B cell (primary cell): ENCODE measurements around the gene PDZD2. TPM values are rescaled to one million over a fixed set of nuclear protein-coding genes. Genes with fewer than 3 reads are reported as not detected.
A peak's percentile ranks its signal among the peaks of the same experiment; 100 is the strongest.

Source experiments
- ATAC-seq: fragments of 200-7000 bp; cut with Tn5 transposase; one replicate; pipeline ENCODE4 v1.10.0; 2021; ENCODE audit warnings: low read depth, mild to moderate bottlenecking, moderate number of reproducible peaks, moderate library complexity
- CTCF ChIA-PET: fragments of 350-600 bp; sonication (Branson Sonifier 250); formaldehyde crosslinking; loops from one replicate; lab custom pipeline; 2021; ENCODE audit warnings: antibody characterized with exemption, inconsistent platforms; lab: Charles Lee
- POLR2A ChIA-PET: fragments of 350-600 bp; sonication (Branson Sonifier 250); formaldehyde crosslinking; loops from one replicate; lab custom pipeline; 2021; ENCODE audit warnings: antibody characterized with exemption; lab: Charles Lee
- DNase-seq: peaks from one replicate; pipeline ENCODE4 v3.0.0; 2013
- H2AFZ ChIP-seq: 2 replicates; pipeline ENCODE4 v1.6.1; 2012; ENCODE audit warnings: mild to moderate bottlenecking, low read depth, low read length; ENCODE audit not compliant: insufficient read depth, poor library complexity, severe bottlenecking
- H3K27ac ChIP-seq, 2 donors: 1 replicate in 1 of 2; 2 replicates in 1 of 2; pipeline ENCODE4 v1.5.1; 2012 to 2013; ENCODE audit warnings: low read length in 2 of 2, mild to moderate bottlenecking in 2 of 2, moderate library complexity in 1 of 2
- H3K27me3 ChIP-seq, 4 experiments: fragments of 200-600 bp in 1 of 4; sonication (generic) in 1 of 4; replicated peaks in 1 of 4; 1 replicate in 2 of 4; 2 replicates in 2 of 4; pipeline versions ENCODE4 v1.6.1 to v1.7.0; 2013 to 2016; ENCODE audit warnings: low read length in 3 of 4, mild to moderate bottlenecking in 2 of 4, mixed read lengths in 1 of 4, moderate library complexity in 1 of 4; ENCODE audit not compliant: insufficient read depth in 4 of 4, control insufficient read depth in 3 of 4; ENCODE audit errors: control extremely low read depth in 1 of 4
- H3K36me3 ChIP-seq, 2 experiments: replicated peaks in 1 of 2; 1 replicate in 1 of 2; 2 replicates in 1 of 2; pipeline versions ENCODE4 v1.6.1 to v1.7.1; 2013; ENCODE audit warnings: low read length in 1 of 2; ENCODE audit not compliant: insufficient read depth in 2 of 2, control insufficient read depth in 1 of 2; ENCODE audit errors: control extremely low read depth in 1 of 2, extremely low read depth in 1 of 2
- H3K4me1 ChIP-seq, 2 donors: fragments of 200-600 bp in 1 of 2; sonication (generic) in 1 of 2; 1 replicate in 1 of 2; 2 replicates in 1 of 2; pipeline versions ENCODE4 v1.5.1 to v1.6.1; 2013 to 2017; ENCODE audit warnings: low read length in 2 of 2; ENCODE audit not compliant: control insufficient read depth in 2 of 2, insufficient read depth in 2 of 2
- H3K4me2 ChIP-seq: replicated peaks from 2 replicates; pipeline ENCODE3; 2012; ENCODE audit warnings: mild to moderate bottlenecking, low read depth, low read length; ENCODE audit not compliant: poor library complexity, severe bottlenecking
- H3K4me3 ChIP-seq, 5 experiments: fragments of 200-600 bp in 1 of 5; sonication (generic) in 1 of 5; 1 replicate in 3 of 5; 2 replicates in 2 of 5; pipeline versions ENCODE4 v1.5.1 to v1.7.0; 2011 to 2016; ENCODE audit warnings: low read length in 4 of 5, mild to moderate bottlenecking in 4 of 5, low read depth in 2 of 5, control low read depth in 1 of 5, moderate library complexity in 1 of 5; ENCODE audit not compliant: insufficient read depth in 1 of 5; ENCODE audit errors: control extremely low read depth in 1 of 5, extremely low read depth in 1 of 5
- H3K79me2 ChIP-seq: fragments of 200-600 bp; sonication (generic); one replicate; pipeline ENCODE4 v1.6.0; 2016; ENCODE audit warnings: low read length; ENCODE audit not compliant: control insufficient read depth, insufficient read depth
- H3K9ac ChIP-seq: fragments of 200-600 bp; sonication (generic); 2 replicates; pipeline ENCODE4 v1.6.1; 2017; ENCODE audit warnings: mild to moderate bottlenecking, low read length, moderate library complexity
- H3K9me3 ChIP-seq, 3 donors: one replicate each; pipeline versions ENCODE4 v1.6.1 to v1.7.1; 2013; ENCODE audit warnings: low read length in 2 of 3; ENCODE audit not compliant: control insufficient read depth in 2 of 3, insufficient read depth in 1 of 3; ENCODE audit errors: control extremely low read depth in 1 of 3
- H4K20me1 ChIP-seq: 2 replicates; pipeline ENCODE4 v1.6.0; 2012; ENCODE audit warnings: mild to moderate bottlenecking, low read length; ENCODE audit not compliant: insufficient read depth, control insufficient read depth, poor library complexity, severe bottlenecking
- H3K27ac Mint-ChIP-seq: one replicate; pipeline ENCODE4 v1.8.0; 2021; ENCODE audit warnings: mixed read lengths
- H3K27me3 Mint-ChIP-seq: one replicate; pipeline ENCODE4 v1.8.0; 2021; ENCODE audit warnings: mixed read lengths
- H3K4me1 Mint-ChIP-seq: one replicate; pipeline ENCODE4 v1.8.0; 2021; ENCODE audit warnings: mixed read lengths
- H3K4me3 Mint-ChIP-seq: one replicate; pipeline ENCODE4 v1.8.0; 2021; ENCODE audit warnings: mixed read lengths
- H3K9me3 Mint-ChIP-seq: one replicate; pipeline ENCODE4 v1.8.0; 2022; ENCODE audit warnings: mixed read lengths; ENCODE audit not compliant: insufficient read depth
- EZH2 ChIP-seq: IDR thresholded peaks from 2 replicates; pipeline ENCODE4 v1.6.1; 2012; ENCODE audit warnings: borderline replicate concordance, low read depth, mild to moderate bottlenecking, moderate library complexity, low read length; ENCODE audit not compliant: insufficient read depth, poor library complexity, severe bottlenecking
- whole genome bisulfite sequencing: methylation state at CpG from one replicate; pipeline ENCODE4 v1.1.5; 2013; ENCODE audit warnings: missing lambda C conversion rate; ENCODE audit not compliant: insufficient coverage; 5-methylcytosine and 5-hydroxymethylcytosine counted together
- intact Hi-C: fragments of 100-400 bp; cut with micrococcal nuclease; formaldehyde crosslinking; loops from one replicate; pipeline ENCODE4 v1.10.0; 2022
- polyA plus RNA-seq: library from polyadenylated mRNA; depleted of rRNA; stranded (reverse); fragments of >200 nt; gene quantifications from 2 replicates; pipeline ENCODE4 v1.2.3, GENCODE V29; 2012
- total RNA-seq, 2 donors: library from RNA; stranded (reverse); fragments of 120-200 nt in 1 of 2; gene quantifications; 1 replicate in 1 of 2; 2 replicates in 1 of 2; pipeline versions ENCODE4 v1.2.3 to v1.2.4, GENCODE V29; 2013 to 2022
- TF ChIP-seq, protein P1 (sequence below): fragments of 200-600 bp; IDR thresholded peaks from one replicate; pipeline ENCODE4 v1.8.0; 2022; ENCODE audit warnings: antibody characterized with exemption, mild to moderate bottlenecking

The PDZD2 gene
- total and polyA plus RNA-seq, 2 donors (not counting 1 experiment from before 2014, with no cell fraction given), result not detected

DNA sequence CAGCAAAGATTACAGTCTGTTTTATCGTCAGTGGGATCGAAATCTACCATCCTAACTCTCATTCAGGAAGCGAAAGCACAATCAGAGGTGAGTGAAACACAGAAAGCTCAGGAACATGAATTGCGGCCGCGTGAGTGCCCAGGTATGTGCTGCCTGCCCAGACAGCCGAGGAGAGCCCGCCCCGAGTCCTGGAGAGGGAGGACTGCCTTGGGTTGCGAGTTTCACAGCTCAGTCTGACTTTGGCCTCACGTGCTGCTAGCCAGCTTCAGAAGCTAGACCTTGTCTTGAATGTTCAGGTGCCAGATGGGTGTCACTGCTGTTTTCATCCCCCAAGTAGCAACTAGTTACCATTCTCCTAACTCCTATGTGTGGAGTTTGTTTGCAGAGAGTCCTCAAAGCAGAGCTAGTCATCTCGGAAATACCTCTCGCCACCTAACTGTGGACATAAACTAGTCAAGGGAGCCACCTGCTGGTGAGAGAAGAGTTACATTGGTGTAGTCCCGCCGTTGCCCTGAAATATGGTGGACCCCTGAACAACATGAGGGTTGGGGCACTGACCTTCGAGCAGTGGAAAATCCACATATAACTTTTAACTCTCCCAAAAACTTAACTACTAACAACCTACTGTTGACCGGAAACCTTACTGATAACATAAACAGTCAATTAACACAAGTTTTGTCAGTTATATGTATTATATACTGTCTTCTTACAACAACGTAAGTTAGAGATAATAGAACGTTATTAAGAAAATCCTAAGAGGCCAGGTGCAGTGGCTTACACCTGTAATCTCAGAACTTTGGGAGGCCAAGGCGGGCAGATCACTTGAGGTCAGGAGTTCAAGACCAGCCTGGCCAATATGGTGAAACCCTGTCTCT, 454.2 kb downstream of the PDZD2 start:
- Mint-ChIP-seq H3K27ac (no peak overlapping the region), H3K27me3 (no peaks in the 10 kb centered on the region), H3K9me3 (no peaks in the 10 kb centered on the region), H3K4me1 (peaks cover 5% of the 10 kb centered on the region), H3K4me3 (no peak overlapping the region)
- no peak overlapping the region for H3K9ac ChIP-seq
- no peak overlapping the region for H3K4me3 ChIP-seq
- peak overlapping the region; percentile 40 for H2AFZ ChIP-seq
- H3K36me3 ChIP-seq, result no peaks in the 10 kb centered on the region
- no peak overlapping the region for H3K4me2 ChIP-seq
- H3K27ac ChIP-seq, result no peak overlapping the region
- TF ChIP-seq, protein P1, sequence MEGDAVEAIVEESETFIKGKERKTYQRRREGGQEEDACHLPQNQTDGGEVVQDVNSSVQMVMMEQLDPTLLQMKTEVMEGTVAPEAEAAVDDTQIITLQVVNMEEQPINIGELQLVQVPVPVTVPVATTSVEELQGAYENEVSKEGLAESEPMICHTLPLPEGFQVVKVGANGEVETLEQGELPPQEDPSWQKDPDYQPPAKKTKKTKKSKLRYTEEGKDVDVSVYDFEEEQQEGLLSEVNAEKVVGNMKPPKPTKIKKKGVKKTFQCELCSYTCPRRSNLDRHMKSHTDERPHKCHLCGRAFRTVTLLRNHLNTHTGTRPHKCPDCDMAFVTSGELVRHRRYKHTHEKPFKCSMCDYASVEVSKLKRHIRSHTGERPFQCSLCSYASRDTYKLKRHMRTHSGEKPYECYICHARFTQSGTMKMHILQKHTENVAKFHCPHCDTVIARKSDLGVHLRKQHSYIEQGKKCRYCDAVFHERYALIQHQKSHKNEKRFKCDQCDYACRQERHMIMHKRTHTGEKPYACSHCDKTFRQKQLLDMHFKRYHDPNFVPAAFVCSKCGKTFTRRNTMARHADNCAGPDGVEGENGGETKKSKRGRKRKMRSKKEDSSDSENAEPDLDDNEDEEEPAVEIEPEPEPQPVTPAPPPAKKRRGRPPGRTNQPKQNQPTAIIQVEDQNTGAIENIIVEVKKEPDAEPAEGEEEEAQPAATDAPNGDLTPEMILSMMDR, result peak; percentile 72
- TF ChIP-seq EZH2, result no peak
- WGBS, result 82% methylated on average over 9 of the region's 20 CpGs
- no peaks in the 10 kb centered on the region for H3K27me3 ChIP-seq
- DNase-seq (peak; percentile 66), ATAC-seq (peak; percentile 60)
- POLR2A ChIA-PET, result no interaction called here
- intact Hi-C loops, result no loop called here
- H3K79me2 ChIP-seq, result no peaks in the 10 kb centered on the region
- CTCF ChIA-PET, result interaction anchor here (1.0 to 2.0 kb wide), 15 partner anchors 9 to 560 kb away, joined by 3 to 15 read pairs (median 4); no protein-coding TSS in a partner anchor
- no peaks in the 10 kb centered on the region for H3K9me3 ChIP-seq
- no peaks in the 10 kb centered on the region for H4K20me1 ChIP-seq
- H3K4me1 ChIP-seq, result peaks cover 0 to 5% of the 10 kb centered on the region in 2 donors

DNA sequence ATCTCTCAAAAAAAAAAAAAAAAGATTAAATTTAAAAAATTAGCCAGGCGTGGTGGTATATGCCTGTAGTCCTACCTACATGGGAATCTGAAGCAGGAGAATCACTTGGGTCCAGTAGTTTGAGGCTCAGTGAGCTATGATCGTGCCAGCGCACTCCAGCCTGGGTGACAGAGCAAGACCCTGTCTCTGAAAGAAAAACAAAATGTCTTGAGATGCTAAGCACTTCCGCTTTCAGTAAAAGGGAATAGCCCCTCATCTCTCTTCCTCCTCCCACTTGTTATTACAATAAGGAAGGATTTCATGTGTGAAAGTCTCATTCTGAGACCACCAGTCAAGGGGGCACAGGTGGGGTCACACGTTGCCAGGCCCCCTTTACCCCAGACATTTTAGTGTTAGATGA, 455.8 kb downstream of the PDZD2 start:
- ChIA-PET CTCF (interaction anchor here (1.3 kb wide), 2 partner anchors 18 to 54 kb away, joined by 4 to 7 read pairs; no protein-coding TSS in a partner anchor), POLR2A (no interaction called here)
- DNase-seq, result no peak
- TF ChIP-seq EZH2, result no peak
- TF ChIP-seq, protein P1, result no peak
- Histone ChIP-seq H2AFZ (no peak overlapping the region), H3K9ac (no peak overlapping the region), H3K4me3 (no peak overlapping the region), H3K4me2 (no peak overlapping the region), H4K20me1 (no peaks in the 10 kb centered on the region), H3K9me3 (no peaks in the 10 kb centered on the region), H3K27ac (no peak overlapping the region), H3K36me3 (peaks cover 0 to 4% of the 10 kb centered on the region in 2 experiments), H3K79me2 (no peaks in the 10 kb centered on the region), H3K27me3 (no peaks in the 10 kb centered on the region), H3K4me1 (peaks cover 0 to 5% of the 10 kb centered on the region in 2 donors)
- Mint-ChIP-seq H3K27ac (peak overlapping the region; percentile 59), H3K27me3 (no peaks in the 10 kb centered on the region), H3K4me3 (no peak overlapping the region), H3K9me3 (no peaks in the 10 kb centered on the region), H3K4me1 (peaks cover 5% of the 10 kb centered on the region)
- intact Hi-C loops, result no loop called here
- no peak for ATAC-seq
- 92% methylated on average over 2 of the region's 5 CpGs for WGBS
